ENCODE measurements around the gene PELI1.
"Not testable (repeated sequence)": the region's sequence is repeated elsewhere in the genome, so short reads cannot be mapped to it uniquely, and the experiment has no call there.

Gene PELI1

GRCh38 chr2:64101141-64101591 is 43.1 kb downstream of the PELI1 start:
- peaks cover 53% of the 10 kb centered on the region for H3K36me3 ChIP-seq (ENCODE audit: low read depth)
- TF ChIP-seq, protein P1, sequence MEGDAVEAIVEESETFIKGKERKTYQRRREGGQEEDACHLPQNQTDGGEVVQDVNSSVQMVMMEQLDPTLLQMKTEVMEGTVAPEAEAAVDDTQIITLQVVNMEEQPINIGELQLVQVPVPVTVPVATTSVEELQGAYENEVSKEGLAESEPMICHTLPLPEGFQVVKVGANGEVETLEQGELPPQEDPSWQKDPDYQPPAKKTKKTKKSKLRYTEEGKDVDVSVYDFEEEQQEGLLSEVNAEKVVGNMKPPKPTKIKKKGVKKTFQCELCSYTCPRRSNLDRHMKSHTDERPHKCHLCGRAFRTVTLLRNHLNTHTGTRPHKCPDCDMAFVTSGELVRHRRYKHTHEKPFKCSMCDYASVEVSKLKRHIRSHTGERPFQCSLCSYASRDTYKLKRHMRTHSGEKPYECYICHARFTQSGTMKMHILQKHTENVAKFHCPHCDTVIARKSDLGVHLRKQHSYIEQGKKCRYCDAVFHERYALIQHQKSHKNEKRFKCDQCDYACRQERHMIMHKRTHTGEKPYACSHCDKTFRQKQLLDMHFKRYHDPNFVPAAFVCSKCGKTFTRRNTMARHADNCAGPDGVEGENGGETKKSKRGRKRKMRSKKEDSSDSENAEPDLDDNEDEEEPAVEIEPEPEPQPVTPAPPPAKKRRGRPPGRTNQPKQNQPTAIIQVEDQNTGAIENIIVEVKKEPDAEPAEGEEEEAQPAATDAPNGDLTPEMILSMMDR (IDR thresholded peaks at IDR 0.05; ENCODE audit: poor library complexity, severe bottlenecking) = no peak
- H3K4me1 ChIP-seq (ENCODE audit: insufficient read depth, poor library complexity, severe bottlenecking) = peaks cover 9% of the 10 kb centered on the region
- no peak overlapping the region for H3K27ac ChIP-seq (ENCODE audit: poor library complexity, severe bottlenecking)
- DNase-seq (ENCODE audit: low spot score) (no peak), ATAC-seq (ENCODE audit: low read depth) (no peak)
- H3K27me3 ChIP-seq (ENCODE audit: insufficient read depth, poor library complexity, severe bottlenecking) = no peaks in the 10 kb centered on the region
- no peaks in the 10 kb centered on the region for H3K9me3 ChIP-seq (ENCODE audit: severe bottlenecking)
- H3K4me3 ChIP-seq (ENCODE audit: severe bottlenecking) = no peak overlapping the region

GRCh38 chr2:64100584-64100983 is 43.6 kb downstream of the PELI1 start:
- H3K36me3 ChIP-seq (ENCODE audit: low read depth) = peaks cover 53% of the 10 kb centered on the region
- not testable (repeated sequence) for H3K4me3 ChIP-seq (ENCODE audit: severe bottlenecking); H3K4me1 ChIP-seq (ENCODE audit: insufficient read depth, poor library complexity, severe bottlenecking); DNase-seq (ENCODE audit: low spot score); H3K27me3 ChIP-seq (ENCODE audit: insufficient read depth, poor library complexity, severe bottlenecking); H3K27ac ChIP-seq (ENCODE audit: poor library complexity, severe bottlenecking); ATAC-seq (ENCODE audit: low read depth); H3K9me3 ChIP-seq (ENCODE audit: severe bottlenecking)

- TF ChIP-seq, protein P1 (IDR thresholded peaks at IDR 0.05; ENCODE audit: poor library complexity, severe bottlenecking) = no peak
- Histone ChIP-seq H3K27ac (ENCODE audit: poor library complexity, severe bottlenecking) (no peak overlapping the region), H3K36me3 (ENCODE audit: low read depth) (peaks cover 54% of the 10 kb centered on the region), H3K4me1 (ENCODE audit: insufficient read depth, poor library complexity, severe bottlenecking) (no peaks in the 10 kb centered on the region), H3K27me3 (ENCODE audit: insufficient read depth, poor library complexity, severe bottlenecking) (no peaks in the 10 kb centered on the region), H3K4me3 (ENCODE audit: severe bottlenecking) (no peak overlapping the region), H3K9me3 (ENCODE audit: severe bottlenecking) (no peaks in the 10 kb centered on the region)
- DNase-seq (ENCODE audit: low spot score) (no peak), ATAC-seq (ENCODE audit: low read depth) (no peak)
These were observed 49.4 kb downstream of the PELI1 start for GRCh38 chr2:64094663-64095382.

DNA sequence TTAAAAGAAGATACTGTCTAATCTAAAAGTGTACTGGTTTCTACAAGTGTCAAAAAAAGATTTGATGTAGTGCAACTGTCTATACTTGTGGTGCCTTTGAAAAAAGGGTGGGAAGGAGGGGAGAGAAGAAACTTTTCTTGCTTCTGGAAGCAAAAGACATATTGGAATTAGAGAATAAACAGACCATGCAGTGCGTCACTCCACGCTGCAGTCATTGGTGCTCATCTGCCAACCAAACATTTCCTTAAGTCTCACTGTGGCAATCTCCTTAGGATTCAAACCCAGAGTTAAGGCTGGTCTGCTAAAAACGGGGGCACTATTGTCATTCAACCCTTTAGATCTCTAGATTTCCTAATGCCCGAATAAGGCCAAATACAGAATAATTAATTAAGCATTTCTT is 50.9 kb downstream of the PELI1 start:
- ATAC-seq (ENCODE audit: low read depth) (no peak), DNase-seq (ENCODE audit: low spot score) (no peak)
- Histone ChIP-seq H3K36me3 (ENCODE audit: low read depth) (peaks cover 45% of the 10 kb centered on the region), H3K27me3 (ENCODE audit: insufficient read depth, poor library complexity, severe bottlenecking) (no peaks in the 10 kb centered on the region), H3K9me3 (ENCODE audit: severe bottlenecking) (no peaks in the 10 kb centered on the region), H3K4me1 (ENCODE audit: insufficient read depth, poor library complexity, severe bottlenecking) (no peaks in the 10 kb centered on the region), H3K4me3 (ENCODE audit: severe bottlenecking) (no peak overlapping the region), H3K27ac (ENCODE audit: poor library complexity, severe bottlenecking) (no peak overlapping the region)
- TF ChIP-seq, protein P1 (IDR thresholded peaks at IDR 0.05; ENCODE audit: poor library complexity, severe bottlenecking) = no peak

DNA sequence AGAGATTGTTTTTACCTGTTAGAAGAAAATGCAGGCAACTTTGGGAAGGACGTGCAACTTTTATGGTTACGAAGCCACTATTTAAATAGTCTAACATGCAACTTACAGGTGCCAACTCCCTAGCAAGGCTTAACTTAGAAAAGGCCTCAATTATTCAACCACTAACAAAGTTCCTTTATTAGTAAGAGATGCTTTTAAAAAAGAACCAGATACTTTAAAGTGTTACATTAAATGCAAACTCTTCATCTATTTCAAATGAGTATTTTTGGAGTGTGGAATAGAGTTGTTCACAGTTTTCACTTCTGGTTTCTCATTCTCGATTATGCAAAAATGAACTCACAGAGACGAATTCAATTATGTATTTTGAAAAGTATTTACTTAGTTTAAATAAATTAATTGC is 51.7 kb downstream of the PELI1 start:
- no peaks in the 10 kb centered on the region for H3K4me1 ChIP-seq (ENCODE audit: insufficient read depth, poor library complexity, severe bottlenecking)
- no peak overlapping the region for H3K27ac ChIP-seq (ENCODE audit: poor library complexity, severe bottlenecking)
- ATAC-seq (ENCODE audit: low read depth) (no peak), DNase-seq (ENCODE audit: low spot score) (no peak)
- TF ChIP-seq, protein P1 (IDR thresholded peaks at IDR 0.05; ENCODE audit: poor library complexity, severe bottlenecking) = no peak
- H3K36me3 ChIP-seq (ENCODE audit: low read depth) = peaks cover 41% of the 10 kb centered on the region
- no peaks in the 10 kb centered on the region for H3K9me3 ChIP-seq (ENCODE audit: severe bottlenecking)
- H3K4me3 ChIP-seq (ENCODE audit: severe bottlenecking) = no peak overlapping the region
- H3K27me3 ChIP-seq (ENCODE audit: insufficient read depth, poor library complexity, severe bottlenecking) = no peaks in the 10 kb centered on the region
